Glutamatergic neuron (in vitro differentiated cells): ENCODE data around the gene TAS2R7. TPM values are rescaled to one million over a fixed set of nuclear protein-coding genes. Genes with fewer than 3 reads are reported as not detected.

ENCODE experiments used
- DNase-seq: peaks from one replicate; pipeline ENCODE4 v3.0.0; 2022
- H3K27ac Mint-ChIP-seq: one replicate; pipeline ENCODE4 v1.8.0; 2020; ENCODE audit warnings: mild to moderate bottlenecking, mixed read lengths, inconsistent platforms; ENCODE audit not compliant: unreplicated experiment
- H3K27me3 Mint-ChIP-seq: one replicate; pipeline ENCODE4 v1.8.0; 2020; ENCODE audit warnings: mild to moderate bottlenecking, moderate library complexity, mixed read lengths, inconsistent platforms; ENCODE audit not compliant: unreplicated experiment
- H3K36me3 Mint-ChIP-seq: one replicate; pipeline ENCODE4 v1.8.0; 2020; ENCODE audit warnings: mild to moderate bottlenecking, mixed read lengths, inconsistent platforms; ENCODE audit not compliant: unreplicated experiment
- H3K4me1 Mint-ChIP-seq: one replicate; pipeline ENCODE4 v1.8.0; 2020; ENCODE audit warnings: mild to moderate bottlenecking, low read depth, mixed read lengths, inconsistent platforms; ENCODE audit not compliant: unreplicated experiment
- H3K4me3 Mint-ChIP-seq: one replicate; pipeline ENCODE4 v1.8.0; 2020; ENCODE audit warnings: mild to moderate bottlenecking, mixed read lengths, inconsistent platforms; ENCODE audit not compliant: unreplicated experiment
- H3K9me3 Mint-ChIP-seq: one replicate; pipeline ENCODE4 v1.8.0; 2020; ENCODE audit warnings: mild to moderate bottlenecking, moderate library complexity, mixed read lengths, inconsistent platforms; ENCODE audit not compliant: unreplicated experiment
- total RNA-seq: library from RNA; stranded (reverse); fragmentation: NEBNext Ultra II Directional; extraction: Animal tissue kit (Norgen Biotek cat#: 25700); gene quantifications from one replicate; pipeline ENCODE4 v1.2.1, GENCODE V29; 2021; ENCODE audit not compliant: unreplicated experiment
- TF ChIP-seq, protein P1 (sequence below): fragments of 200-600 bp; sonication (generic); IDR thresholded peaks from one replicate; pipeline ENCODE4 v1.5.0; 2021; ENCODE audit not compliant: partially characterized antibody, unreplicated experiment

Gene TAS2R7
- total RNA-seq, 1 donor from 2014 or later: 0.39 TPM

DNA sequence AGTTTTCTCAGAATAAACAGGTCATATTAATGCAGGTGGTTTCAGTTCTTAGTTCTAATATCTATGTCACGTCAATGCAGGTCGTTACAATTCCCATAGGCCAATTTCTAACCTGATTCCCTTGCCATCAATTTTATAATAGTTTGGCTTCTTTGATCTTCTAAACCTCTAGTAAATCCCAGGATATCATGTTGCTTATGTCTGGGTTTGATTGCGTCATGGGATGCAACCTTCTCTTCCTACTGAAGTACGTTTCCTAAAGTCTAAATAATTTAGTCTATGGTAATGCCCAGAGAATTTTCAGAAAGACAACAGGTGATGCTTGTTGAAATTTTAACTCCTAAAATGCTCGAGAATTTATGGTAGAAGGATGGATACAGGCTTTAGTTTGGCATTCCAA lies 19.2 kb downstream of the TAS2R7 start:
- Mint-ChIP-seq H3K27me3 (no peaks in the 10 kb centered on the region), H3K4me3 (no peak overlapping the region), H3K9me3 (no peaks in the 10 kb centered on the region), H3K27ac (no peak overlapping the region), H3K4me1 (peaks cover 7% of the 10 kb centered on the region), H3K36me3 (no peaks in the 10 kb centered on the region)
- TF ChIP-seq, protein P1, sequence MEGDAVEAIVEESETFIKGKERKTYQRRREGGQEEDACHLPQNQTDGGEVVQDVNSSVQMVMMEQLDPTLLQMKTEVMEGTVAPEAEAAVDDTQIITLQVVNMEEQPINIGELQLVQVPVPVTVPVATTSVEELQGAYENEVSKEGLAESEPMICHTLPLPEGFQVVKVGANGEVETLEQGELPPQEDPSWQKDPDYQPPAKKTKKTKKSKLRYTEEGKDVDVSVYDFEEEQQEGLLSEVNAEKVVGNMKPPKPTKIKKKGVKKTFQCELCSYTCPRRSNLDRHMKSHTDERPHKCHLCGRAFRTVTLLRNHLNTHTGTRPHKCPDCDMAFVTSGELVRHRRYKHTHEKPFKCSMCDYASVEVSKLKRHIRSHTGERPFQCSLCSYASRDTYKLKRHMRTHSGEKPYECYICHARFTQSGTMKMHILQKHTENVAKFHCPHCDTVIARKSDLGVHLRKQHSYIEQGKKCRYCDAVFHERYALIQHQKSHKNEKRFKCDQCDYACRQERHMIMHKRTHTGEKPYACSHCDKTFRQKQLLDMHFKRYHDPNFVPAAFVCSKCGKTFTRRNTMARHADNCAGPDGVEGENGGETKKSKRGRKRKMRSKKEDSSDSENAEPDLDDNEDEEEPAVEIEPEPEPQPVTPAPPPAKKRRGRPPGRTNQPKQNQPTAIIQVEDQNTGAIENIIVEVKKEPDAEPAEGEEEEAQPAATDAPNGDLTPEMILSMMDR: no peak
- DNase-seq: no peak

DNA sequence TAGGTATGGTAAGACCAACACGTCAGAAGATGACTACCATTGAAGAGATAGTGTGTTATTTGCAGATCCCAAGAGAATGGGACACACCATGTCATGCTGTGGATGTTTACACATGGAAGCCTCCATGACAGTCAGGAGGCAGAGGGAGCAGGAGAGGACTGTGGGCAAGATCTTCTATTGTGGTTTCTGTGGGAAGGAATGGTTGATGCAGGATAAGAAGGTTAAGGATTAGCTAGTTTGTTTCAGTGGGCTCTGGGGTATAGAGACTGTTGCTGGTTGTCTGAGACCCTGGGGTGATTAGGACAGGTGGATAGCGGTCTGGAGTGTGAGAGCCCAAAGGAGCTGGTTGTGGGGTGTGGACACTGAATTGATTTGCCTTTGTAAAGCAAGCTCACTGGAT lies 23.3 kb downstream of the TAS2R7 start:
- peak overlapping the region; percentile 31 for H3K27ac Mint-ChIP-seq
- H3K4me1 Mint-ChIP-seq: peaks cover 7% of the 10 kb centered on the region

DNA sequence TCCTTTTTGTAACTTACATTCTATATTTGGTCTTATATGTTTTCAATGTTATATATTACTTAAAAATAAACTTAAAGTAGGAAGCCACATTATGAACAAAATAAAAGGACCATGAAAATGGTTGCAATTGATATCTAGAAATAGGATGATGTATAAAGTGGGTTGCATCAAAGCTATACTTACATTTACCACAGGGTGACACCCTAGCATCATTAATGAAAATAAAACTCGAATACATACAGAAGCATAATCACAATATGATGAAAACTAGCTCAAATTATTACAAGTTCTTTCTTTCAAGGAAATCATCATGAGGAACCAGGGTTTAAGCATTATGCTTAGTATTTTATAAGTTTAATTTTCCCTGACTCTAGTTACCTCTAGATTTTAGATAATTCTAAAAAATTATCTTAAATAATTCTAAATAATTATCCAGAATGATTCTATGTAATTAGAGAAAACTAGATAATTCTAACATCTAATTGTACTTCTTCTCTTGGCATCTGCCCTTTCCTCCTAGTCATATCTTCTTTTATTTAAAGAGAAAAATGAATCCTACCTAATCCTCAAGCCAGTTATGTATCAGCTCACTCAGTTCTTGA lies 31.2 kb downstream of the TAS2R7 start:
- Mint-ChIP-seq H3K27me3 (peaks cover 2% of the 10 kb centered on the region), H3K27ac (no peak overlapping the region)
- DNase-seq: no peak

More for the DNA sequence above, 23.3 kb downstream of the TAS2R7 start:
- H3K36me3 Mint-ChIP-seq: no peaks in the 10 kb centered on the region
- no peak for DNase-seq
- no peak overlapping the region for H3K4me3 Mint-ChIP-seq
- no peaks in the 10 kb centered on the region for H3K9me3 Mint-ChIP-seq
- no peaks in the 10 kb centered on the region for H3K27me3 Mint-ChIP-seq
- TF ChIP-seq, protein P1: no peak

DNA sequence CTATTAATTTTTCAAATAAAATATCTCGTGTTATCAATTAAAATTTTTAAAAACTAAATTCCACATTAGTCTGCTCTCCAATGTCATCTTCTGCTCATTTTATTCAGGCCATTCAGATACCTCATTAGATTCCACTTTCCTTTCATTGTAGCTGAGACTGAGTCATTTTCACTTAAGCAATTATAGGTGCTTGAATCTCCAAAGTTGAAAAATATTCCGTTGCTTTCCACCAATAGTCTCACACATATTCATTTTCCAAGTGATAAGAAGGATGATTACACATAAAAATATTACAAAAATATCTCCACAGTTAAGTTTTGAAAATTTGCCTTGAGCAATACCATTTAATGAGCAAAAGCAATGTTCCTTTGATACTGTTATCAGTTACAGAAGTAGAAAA lies 42.8 kb downstream of the TAS2R7 start:
- no peak for DNase-seq
- Mint-ChIP-seq H3K27ac (no peak overlapping the region), H3K36me3 (peaks cover 7% of the 10 kb centered on the region), H3K9me3 (peaks cover 2% of the 10 kb centered on the region), H3K4me1 (no peaks in the 10 kb centered on the region), H3K27me3 (no peaks in the 10 kb centered on the region), H3K4me3 (no peak overlapping the region)
- TF ChIP-seq, protein P1: no peak

More for the DNA sequence above, 31.2 kb downstream of the TAS2R7 start:
- TF ChIP-seq, protein P1: peak; percentile 69
- H3K9me3 Mint-ChIP-seq: no peaks in the 10 kb centered on the region
- H3K4me3 Mint-ChIP-seq: no peak overlapping the region
- H3K36me3 Mint-ChIP-seq: no peaks in the 10 kb centered on the region
- no peaks in the 10 kb centered on the region for H3K4me1 Mint-ChIP-seq

DNA sequence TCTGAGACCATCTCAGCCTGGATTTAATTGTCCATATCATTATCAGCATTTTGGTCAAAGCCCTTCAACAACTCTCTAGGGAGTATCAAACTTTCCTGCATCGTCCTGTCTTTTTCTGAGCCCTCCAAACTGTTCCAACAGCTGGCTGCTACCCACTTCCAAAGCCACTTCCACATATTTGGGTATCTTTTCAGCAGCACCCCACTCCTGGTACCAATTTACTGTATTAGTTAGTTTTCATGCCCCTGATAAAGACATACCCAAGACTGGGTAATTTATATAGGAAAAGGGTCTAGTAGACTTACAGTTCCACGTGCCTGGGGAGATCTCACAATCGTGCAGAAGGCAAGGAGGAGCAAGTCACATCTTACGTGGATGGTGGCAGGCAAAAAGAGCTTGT lies 46.2 kb downstream of the TAS2R7 start:
- no peak overlapping the region for H3K27ac Mint-ChIP-seq
- DNase-seq: no peak
- H3K4me1 Mint-ChIP-seq: no peaks in the 10 kb centered on the region
- H3K9me3 Mint-ChIP-seq: peaks cover 2% of the 10 kb centered on the region
- TF ChIP-seq, protein P1: no peak
- no peaks in the 10 kb centered on the region for H3K27me3 Mint-ChIP-seq
- peaks cover 7% of the 10 kb centered on the region for H3K36me3 Mint-ChIP-seq
- H3K4me3 Mint-ChIP-seq: no peak overlapping the region
